Keratinocyte (primary cell): ENCODE data around the gene CHD3. TPM values are rescaled to one million over a fixed set of nuclear protein-coding genes. Genes with fewer than 3 reads are reported as not detected.
A peak's percentile ranks its signal among the peaks of the same experiment; 100 is the strongest.

Experiments used
- DNase-seq: peaks from one replicate; pipeline ENCODE4 v3.0.0-alpha.2; 2011; ENCODE audit warnings: low read depth, missing footprints, low spot score
- FAIRE-seq: peaks from 2 replicates; lab custom pipeline; 2011; peaks lifted over from hg19 to GRCh38; lab: Jason Lieb, UNC
- H2AFZ ChIP-seq: 2 replicates; pipeline ENCODE4 v1.6.0; 2012; ENCODE audit warnings: low read length, control low read depth, inconsistent platforms; ENCODE audit not compliant: control insufficient read depth
- H3K27ac ChIP-seq: 2 replicates; pipeline ENCODE4 v1.5.1; 2011; ENCODE audit warnings: low read length; ENCODE audit not compliant: control insufficient read depth, insufficient read depth
- H3K27me3 ChIP-seq: 3 replicates; pipeline ENCODE4 v1.6.0; 2011; ENCODE audit warnings: low read length; ENCODE audit not compliant: control insufficient read depth, insufficient read depth; ENCODE audit errors: extremely low read depth
- H3K36me3 ChIP-seq, 2 experiments: 2 replicates in 1 of 2; 3 replicates in 1 of 2; pipeline ENCODE4 v1.5.1; 2011; ENCODE audit warnings: low read length in 2 of 2, mild to moderate bottlenecking in 1 of 2; ENCODE audit not compliant: control insufficient read depth in 2 of 2, insufficient read depth in 2 of 2; ENCODE audit errors: extremely low read depth in 1 of 2
- H3K4me1 ChIP-seq: 3 replicates; pipeline ENCODE4 v1.5.1; 2011; ENCODE audit warnings: low read length; ENCODE audit not compliant: control insufficient read depth, insufficient read depth; ENCODE audit errors: extremely low read depth
- H3K4me2 ChIP-seq: 3 replicates; pipeline ENCODE4 v1.6.0; 2011; ENCODE audit warnings: low read depth, low read length; ENCODE audit not compliant: control insufficient read depth, insufficient read depth; ENCODE audit errors: extremely low read depth
- H3K4me3 ChIP-seq, 3 experiments: fragments of 200-600 bp in 1 of 3; sonication (generic) in 1 of 3; 2 replicates in 2 of 3; 3 replicates in 1 of 3; pipeline ENCODE4 v1.5.1; 2011 to 2016; ENCODE audit warnings: low read length in 3 of 3, mild to moderate bottlenecking in 3 of 3, control low read depth in 2 of 3, inconsistent platforms in 1 of 3, low read depth in 1 of 3, mixed read lengths in 1 of 3, mixed run types in 1 of 3, moderate library complexity in 1 of 3; ENCODE audit not compliant: control insufficient read depth in 2 of 3, insufficient read depth in 2 of 3; ENCODE audit errors: extremely low read depth in 1 of 3
- H3K79me2 ChIP-seq: 2 replicates; pipeline ENCODE4 v1.6.0; 2012; ENCODE audit warnings: low read length; ENCODE audit not compliant: control insufficient read depth, insufficient read depth
- H3K9ac ChIP-seq: 3 replicates; pipeline ENCODE4 v1.6.0; 2011; ENCODE audit warnings: low read length; ENCODE audit not compliant: control insufficient read depth, insufficient read depth; ENCODE audit errors: extremely low read depth
- H3K9me1 ChIP-seq: 3 replicates; pipeline ENCODE4 v1.6.0; 2011; ENCODE audit warnings: low read length; ENCODE audit not compliant: control insufficient read depth, insufficient read depth; ENCODE audit errors: extremely low read depth
- H3K9me3 ChIP-seq: 2 replicates; pipeline ENCODE4 v1.5.1; 2012; ENCODE audit warnings: low read depth, low read length; ENCODE audit not compliant: control insufficient read depth
- H4K20me1 ChIP-seq: 3 replicates; pipeline ENCODE4 v1.6.0; 2011; ENCODE audit warnings: low read length; ENCODE audit not compliant: control insufficient read depth, insufficient read depth; ENCODE audit errors: extremely low read depth
- EZH2 ChIP-seq: IDR thresholded peaks from one replicate; pipeline ENCODE4 v1.6.1; 2012; ENCODE audit warnings: inconsistent platforms, mild to moderate bottlenecking, low read length, moderate library complexity
- dilution Hi-C: fragments of 300-500 bp; cut with MboI; formaldehyde crosslinking; loops from one replicate; pipeline ENCODE4 v1.7.0; 2020; ENCODE audit warnings: low sequenced_read_pairs; ENCODE audit not compliant: extremely low pct_ligation_motif_present
- polyA plus RNA-seq, 5 experiments: library from polyadenylated mRNA; depleted of rRNA in 3 of 5; stranded (reverse) in 3 of 5; stranded (forward) in 1 of 5; unstranded in 1 of 5; fragments of >200 nt; gene quantifications; 1 replicate in 1 of 5; 2 replicates in 3 of 5; 3 replicates in 1 of 5; pipeline versions ENCODE4 v1.2.1 to v1.2.3, GENCODE V29; 2011 to 2012; ENCODE audit warnings: missing spikeins in 2 of 5, low read depth in 1 of 5, low replicate concordance in 1 of 5
- TF ChIP-seq, protein P1 (sequence below), 3 experiments: IDR thresholded peaks in 1 of 3; conservative IDR thresholded peaks in 1 of 3; optimal IDR thresholded peaks in 1 of 3; 2 replicates in 2 of 3; 3 replicates in 1 of 3; pipeline versions ENCODE3 to v1.5.1; 2011; ENCODE audit warnings: low read length in 3 of 3, mild to moderate bottlenecking in 3 of 3, moderate library complexity in 2 of 3, control low read depth in 1 of 3, inconsistent platforms in 1 of 3; ENCODE audit not compliant: insufficient read depth in 2 of 3; ENCODE audit errors: extremely low read depth in 1 of 3

CHD3 gene
- polyA plus RNA-seq, 1 donor (not counting 4 experiments of a cell fraction or from before 2014, with no cell fraction given) = 30.1 TPM

DNA sequence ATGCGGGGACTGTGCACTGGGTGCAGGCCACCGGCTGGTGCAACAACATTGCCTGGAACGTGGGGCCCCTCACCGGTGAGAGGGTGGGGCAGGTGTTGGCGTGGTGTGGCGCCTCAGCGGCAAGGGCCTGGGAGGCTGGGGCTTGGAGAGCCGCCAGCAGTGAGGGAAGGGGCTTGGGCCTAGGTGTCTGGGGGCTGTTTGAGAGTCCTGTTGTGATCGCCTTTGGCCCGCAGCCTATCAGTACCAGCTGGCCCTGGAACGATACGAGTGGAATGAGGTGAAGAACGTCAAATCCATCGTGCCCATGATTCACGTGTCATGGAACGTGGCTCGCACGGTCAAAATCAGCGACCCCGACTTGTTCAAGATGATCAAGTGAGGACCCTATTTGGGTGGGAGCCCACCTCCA lies 36.3 kb upstream of the CHD3 start:
- Histone ChIP-seq H3K4me3 (no peak overlapping the region), H3K9me1 (no peaks in the 10 kb centered on the region), H3K4me1 (peaks cover 34% of the 10 kb centered on the region), H3K9ac (no peak overlapping the region), H3K79me2 (peaks cover 19% of the 10 kb centered on the region), H3K27ac (no peak overlapping the region), H3K4me2 (no peak overlapping the region), H4K20me1 (peaks cover 8% of the 10 kb centered on the region), H3K27me3 (no peaks in the 10 kb centered on the region), H3K36me3 (peaks cover 33 to 39% of the 10 kb centered on the region in 2 experiments), H2AFZ (no peak overlapping the region), H3K9me3 (no peaks in the 10 kb centered on the region)
- dilution Hi-C loops = no loop called here
- no peak for DNase-seq
- no peak for TF ChIP-seq EZH2
- TF ChIP-seq, protein P1, sequence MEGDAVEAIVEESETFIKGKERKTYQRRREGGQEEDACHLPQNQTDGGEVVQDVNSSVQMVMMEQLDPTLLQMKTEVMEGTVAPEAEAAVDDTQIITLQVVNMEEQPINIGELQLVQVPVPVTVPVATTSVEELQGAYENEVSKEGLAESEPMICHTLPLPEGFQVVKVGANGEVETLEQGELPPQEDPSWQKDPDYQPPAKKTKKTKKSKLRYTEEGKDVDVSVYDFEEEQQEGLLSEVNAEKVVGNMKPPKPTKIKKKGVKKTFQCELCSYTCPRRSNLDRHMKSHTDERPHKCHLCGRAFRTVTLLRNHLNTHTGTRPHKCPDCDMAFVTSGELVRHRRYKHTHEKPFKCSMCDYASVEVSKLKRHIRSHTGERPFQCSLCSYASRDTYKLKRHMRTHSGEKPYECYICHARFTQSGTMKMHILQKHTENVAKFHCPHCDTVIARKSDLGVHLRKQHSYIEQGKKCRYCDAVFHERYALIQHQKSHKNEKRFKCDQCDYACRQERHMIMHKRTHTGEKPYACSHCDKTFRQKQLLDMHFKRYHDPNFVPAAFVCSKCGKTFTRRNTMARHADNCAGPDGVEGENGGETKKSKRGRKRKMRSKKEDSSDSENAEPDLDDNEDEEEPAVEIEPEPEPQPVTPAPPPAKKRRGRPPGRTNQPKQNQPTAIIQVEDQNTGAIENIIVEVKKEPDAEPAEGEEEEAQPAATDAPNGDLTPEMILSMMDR (optimal IDR thresholded peaks at IDR 0.05 in 1 of 3, IDR thresholded peaks at IDR 0.05 in 1 of 3, conservative IDR thresholded peaks at IDR 0.05 in 1 of 3; ENCODE audit: extremely low read depth in 1 of 3, insufficient read depth in 2 of 3, low read length in 3 of 3) = no peak
- no peak for FAIRE-seq

DNA sequence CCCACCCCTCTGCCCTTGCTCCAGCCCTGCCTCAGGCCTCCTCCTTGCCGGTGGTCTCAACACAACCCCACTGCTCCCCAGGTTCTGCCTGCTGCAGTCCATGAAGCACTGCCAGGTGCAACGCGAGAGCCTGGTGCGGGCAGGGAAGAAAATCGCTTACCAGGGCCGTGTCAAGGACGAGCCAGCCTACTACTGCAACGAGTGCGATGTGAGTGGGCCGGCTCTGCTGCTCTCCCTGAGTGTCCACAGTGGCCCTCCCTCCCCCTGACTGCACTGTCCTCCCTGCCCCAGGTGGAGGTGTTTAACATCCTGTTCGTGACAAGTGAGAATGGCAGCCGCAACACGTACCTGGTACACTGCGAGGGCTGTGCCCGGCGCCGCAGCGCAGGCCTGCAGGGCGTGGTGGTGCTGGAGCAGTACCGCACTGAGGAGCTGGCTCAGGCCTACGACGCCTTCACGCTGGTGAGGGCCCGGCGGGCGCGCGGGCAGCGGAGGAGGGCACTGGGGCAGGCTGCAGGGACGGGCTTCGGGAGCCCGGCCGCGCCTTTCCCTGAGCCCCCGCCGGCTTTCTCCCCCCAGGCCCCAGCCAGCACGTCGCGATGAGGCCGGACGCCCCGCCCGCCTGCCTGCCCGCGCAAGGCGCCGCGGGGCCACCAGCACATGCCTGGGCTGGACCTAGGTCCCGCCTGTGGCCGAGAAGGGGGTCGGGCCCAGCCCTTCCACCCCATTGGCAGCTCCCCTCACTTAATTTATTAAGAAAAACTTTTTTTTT lies 35.5 kb upstream of the CHD3 start:
- Histone ChIP-seq H3K27me3 (no peaks in the 10 kb centered on the region), H3K4me3 (no peak overlapping the region), H3K9me1 (no peaks in the 10 kb centered on the region), H3K4me2 (no peak overlapping the region), H2AFZ (no peak overlapping the region), H3K79me2 (peaks cover 19% of the 10 kb centered on the region), H3K9me3 (no peaks in the 10 kb centered on the region), H3K9ac (peak overlapping the region; percentile 50), H3K4me1 (peaks cover 34% of the 10 kb centered on the region), H3K27ac (no peak overlapping the region), H4K20me1 (peaks cover 8% of the 10 kb centered on the region), H3K36me3 (peaks cover 28 to 37% of the 10 kb centered on the region in 2 experiments)
- FAIRE-seq (no peak), DNase-seq (no peak)
- dilution Hi-C loops = no loop called here
- TF ChIP-seq EZH2 = no peak
- TF ChIP-seq, protein P1 (optimal IDR thresholded peaks at IDR 0.05 in 1 of 3, IDR thresholded peaks at IDR 0.05 in 1 of 3, conservative IDR thresholded peaks at IDR 0.05 in 1 of 3; ENCODE audit: extremely low read depth in 1 of 3, insufficient read depth in 2 of 3, low read length in 3 of 3) = peak in 1 of 3 experiments; percentile 10
